ENCODE data around the gene MSX2. TPM values are rescaled to one million over a fixed set of nuclear protein-coding genes. Genes with fewer than 3 reads are reported as not detected.

Gene MSX2
- total RNA-seq = 1 to 10 TPM in 1 of 4 donors, under 1 TPM in 2, not detected in 1; 0.44 to 1.3 (median 0.60) TPM

GRCh38 chr5:174724484-174725260 is at the start of gene MSX2:
TSS of gene MSX2 (plus strand) at chr5:174724582. CDS start at chr5:174724660, 78 bp downstream.
- peak within 1 kb of the TSS; percentile 27 to 62 (median 51) for H3K4me3 ChIP-seq
- H3K27ac ChIP-seq = peak within 1 kb of the TSS in 2 of 4 donors; percentile 49 to 67
- H3K36me3 ChIP-seq = no peaks in the 10 kb centered on the region
- 2 to 4% methylated on average over 31 to 73 of the region's 87 CpGs for WGBS, 2 donors
- H3K4me1 ChIP-seq = peaks cover 0 to 36% (median 0%) of the 10 kb centered on the region in 4 donors
- DNase-seq (ENCODE audit: low spot score in 2 of 2) = peak; percentile 38 to 42
- H3K27me3 ChIP-seq = peaks cover 0 to 99% of the 10 kb centered on the region in 2 donors
- peak in 1 of 2 donors; percentile 46 for TF ChIP-seq EP300 (IDR thresholded peaks at IDR 0.05)
- TF ChIP-seq POLR2A (IDR thresholded peaks at IDR 0.05) = peak in 1 of 2 donors; percentile 26
- TF ChIP-seq CTCF (IDR thresholded peaks at IDR 0.05) = no peak
- H3K9me3 ChIP-seq = no peaks in the 10 kb centered on the region

- Histone ChIP-seq H3K4me1 (no peaks in the 10 kb centered on the region), H3K27ac (no peak overlapping the region), H3K9me3 (peaks cover 0 to 17% (median 0%) of the 10 kb centered on the region in 4 donors), H3K36me3 (no peaks in the 10 kb centered on the region), H3K27me3 (no peaks in the 10 kb centered on the region), H3K4me3 (no peak overlapping the region)
- DNase-seq (ENCODE audit: low spot score in 2 of 2) = no peak
- WGBS, 2 donors = 76 to 82% methylated on average over 2 of the region's 2 CpGs
- no peak for TF ChIP-seq EP300 (IDR thresholded peaks at IDR 0.05)
- TF ChIP-seq CTCF (IDR thresholded peaks at IDR 0.05) = no peak
- TF ChIP-seq POLR2A (IDR thresholded peaks at IDR 0.05) = no peak
Measured at GRCh38 chr5:174675110-174675509, 49.3 kb upstream of the MSX2 start.

GRCh38 chr5:174675916-174676315 is 48.5 kb upstream of the MSX2 start:
- DNase-seq (ENCODE audit: low spot score in 2 of 2) = no peak
- TF ChIP-seq POLR2A (IDR thresholded peaks at IDR 0.05) (no peak), EP300 (IDR thresholded peaks at IDR 0.05) (no peak), CTCF (IDR thresholded peaks at IDR 0.05) (no peak)
- 71 to 73% methylated on average over 5 of the region's 5 CpGs for WGBS, 2 donors
- Histone ChIP-seq H3K27ac (no peak overlapping the region), H3K4me1 (no peaks in the 10 kb centered on the region), H3K9me3 (peaks cover 0 to 25% (median 0%) of the 10 kb centered on the region in 4 donors), H3K4me3 (no peak overlapping the region), H3K36me3 (no peaks in the 10 kb centered on the region), H3K27me3 (no peaks in the 10 kb centered on the region)

GRCh38 chr5:174678107-174678506 is 46.3 kb upstream of the MSX2 start:
- Histone ChIP-seq H3K9me3 (peaks cover 0 to 29% (median 0%) of the 10 kb centered on the region in 4 donors), H3K27me3 (no peaks in the 10 kb centered on the region), H3K4me1 (no peaks in the 10 kb centered on the region), H3K27ac (no peak overlapping the region), H3K4me3 (no peak overlapping the region), H3K36me3 (no peaks in the 10 kb centered on the region)
- DNase-seq (ENCODE audit: low spot score in 2 of 2) = no peak
- TF ChIP-seq POLR2A (IDR thresholded peaks at IDR 0.05) = no peak

- Histone ChIP-seq H3K27ac (no peak overlapping the region), H3K9me3 (peaks cover 0 to 29% (median 0%) of the 10 kb centered on the region in 4 donors), H3K36me3 (no peaks in the 10 kb centered on the region), H3K27me3 (peaks cover 0 to 2% of the 10 kb centered on the region in 2 donors), H3K4me3 (no peak overlapping the region), H3K4me1 (no peaks in the 10 kb centered on the region)
- 85 to 90% methylated on average over 7 of the region's 7 CpGs for WGBS, 2 donors
- no peak for DNase-seq (ENCODE audit: low spot score in 2 of 2)
- TF ChIP-seq POLR2A (IDR thresholded peaks at IDR 0.05) (no peak), EP300 (IDR thresholded peaks at IDR 0.05) (no peak)
Measured at GRCh38 chr5:174680901-174681565, 43.3 kb upstream of the MSX2 start.

- Histone ChIP-seq H3K27me3 (peaks cover 0 to 66% of the 10 kb centered on the region in 2 donors), H3K4me3 (no peak overlapping the region), H3K9me3 (no peaks in the 10 kb centered on the region), H3K27ac (no peak overlapping the region), H3K4me1 (peaks cover 0 to 8% (median 0%) of the 10 kb centered on the region in 4 donors), H3K36me3 (no peaks in the 10 kb centered on the region)
- TF ChIP-seq EP300 (IDR thresholded peaks at IDR 0.05) = no peak
- DNase-seq (ENCODE audit: low spot score in 2 of 2) = no peak
Measured at GRCh38 chr5:174687503-174687902, 36.9 kb upstream of the MSX2 start.

Data from tibial nerve (tissue), 4 donors.